Endothelial cell of umbilical vein (primary cell): ENCODE measurements around the gene TTR. TPM values are rescaled to one million over a fixed set of nuclear protein-coding genes. Genes with fewer than 3 reads are reported as not detected.

Source experiments
- BruUV-seq: library from RNA; stranded (reverse); fragments of 400-500 nt; replicated peaks from 2 replicates; lab custom pipeline; 2021; lab: Mats Ljungman, UMichigan
- CTCF ChIA-PET: fragments of 300-600, 350-600 bp; sonication (Branson Sonifier 250); formaldehyde crosslinking; loops from one replicate; lab custom pipeline; 2021; ENCODE audit warnings: antibody characterized with exemption, inconsistent platforms; lab: Charles Lee
- POLR2A ChIA-PET: fragments of 300-600, 350-600 bp; sonication (Branson Sonifier 250); formaldehyde crosslinking; loops from one replicate; lab custom pipeline; 2021; ENCODE audit warnings: antibody characterized with exemption, inconsistent platforms; lab: Charles Lee
- DNase-seq: peaks from one replicate; pipeline ENCODE4 v3.0.0-alpha.2; 2011; ENCODE audit warnings: low read depth, low spot score
- FAIRE-seq: peaks from 2 replicates; lab custom pipeline; 2011; peaks lifted over from hg19 to GRCh38; lab: Jason Lieb, UNC
- H2AFZ ChIP-seq: 2 replicates; pipeline ENCODE4 v1.6.0; 2012; ENCODE audit warnings: low read depth, low read length, control low read depth, inconsistent platforms
- H3K27ac ChIP-seq: 2 replicates; pipeline ENCODE4 v1.5.1; 2011; ENCODE audit warnings: low read depth, mild to moderate bottlenecking, control low read depth, low read length, moderate library complexity; ENCODE audit not compliant: insufficient read depth
- H3K27me3 ChIP-seq, 2 experiments: 2 replicates each; pipeline versions ENCODE4 v1.6.0 to v1.6.1; 2011; ENCODE audit warnings: low read length in 2 of 2, mixed read lengths in 1 of 2; ENCODE audit not compliant: control insufficient read depth in 2 of 2, insufficient read depth in 2 of 2
- H3K36me3 ChIP-seq, 2 experiments: 2 replicates in 1 of 2; 3 replicates in 1 of 2; pipeline ENCODE4 v1.5.1; 2011; ENCODE audit warnings: low read length in 2 of 2, mild to moderate bottlenecking in 1 of 2, moderate library complexity in 1 of 2; ENCODE audit not compliant: control insufficient read depth in 2 of 2, insufficient read depth in 2 of 2; ENCODE audit errors: extremely low read depth in 1 of 2
- H3K4me1 ChIP-seq: 3 replicates; pipeline ENCODE4 v1.5.1; 2011; ENCODE audit warnings: mild to moderate bottlenecking, low read length; ENCODE audit not compliant: control insufficient read depth, insufficient read depth; ENCODE audit errors: extremely low read depth
- H3K4me2 ChIP-seq: 2 replicates; pipeline ENCODE4 v1.6.1; 2011; ENCODE audit warnings: low read length, control low read depth, mixed read lengths; ENCODE audit not compliant: insufficient read depth
- H3K4me3 ChIP-seq, 3 experiments: fragments of 200-600 bp in 1 of 3; sonication (generic), shearing (Covaris generic) in 1 of 3; replicated peaks in 1 of 3; 2 replicates each; pipeline ENCODE4 v1.5.1; 2011 to 2016; ENCODE audit warnings: control low read depth in 3 of 3, low read length in 3 of 3, mild to moderate bottlenecking in 2 of 3, inconsistent platforms in 1 of 3, low read depth in 1 of 3, moderate library complexity in 1 of 3; ENCODE audit not compliant: insufficient read depth in 1 of 3
- H3K79me2 ChIP-seq: 2 replicates; pipeline ENCODE4 v1.6.0; 2012; ENCODE audit warnings: low read length, inconsistent platforms; ENCODE audit not compliant: control insufficient read depth, insufficient read depth
- H3K9ac ChIP-seq: replicated peaks from 2 replicates; pipeline ENCODE3; 2011; ENCODE audit warnings: low read length, control low read depth; ENCODE audit not compliant: insufficient read depth; ENCODE audit errors: extremely low read depth
- H3K9me1 ChIP-seq: replicated peaks from 3 replicates; pipeline ENCODE4 v1.6.0; 2011; ENCODE audit warnings: mild to moderate bottlenecking, low read length; ENCODE audit not compliant: control insufficient read depth, insufficient read depth; ENCODE audit errors: extremely low read depth
- H3K9me3 ChIP-seq: replicated peaks from 2 replicates; pipeline ENCODE4 v1.5.1; 2012; ENCODE audit warnings: low read length, inconsistent platforms; ENCODE audit not compliant: control insufficient read depth, insufficient read depth
- H4K20me1 ChIP-seq: replicated peaks from 2 replicates; pipeline ENCODE3; 2011; ENCODE audit warnings: mild to moderate bottlenecking, low read length; ENCODE audit not compliant: control insufficient read depth, insufficient read depth; ENCODE audit errors: extremely low read depth
- CTCF ChIP-seq, 2 donors: IDR thresholded peaks; 1 replicate in 1 of 2; 2 replicates in 1 of 2; pipeline ENCODE4 v1.5.1; 2011; ENCODE audit warnings: low read length in 2 of 2, mild to moderate bottlenecking in 2 of 2, moderate library complexity in 2 of 2, control low read depth in 1 of 2, inconsistent platforms in 1 of 2, low read depth in 1 of 2; ENCODE audit not compliant: insufficient read depth in 1 of 2; ENCODE audit errors: extremely low read depth in 1 of 2
- EZH2 ChIP-seq: IDR thresholded peaks from 2 replicates; pipeline ENCODE4 v1.6.1; 2012; ENCODE audit warnings: borderline replicate concordance, low read depth, mild to moderate bottlenecking, moderate library complexity, low read length, inconsistent platforms; ENCODE audit not compliant: severe bottlenecking
- FOS ChIP-seq: IDR thresholded peaks from 2 replicates; pipeline ENCODE4 v1.6.1; 2011; ENCODE audit warnings: mild to moderate bottlenecking, low read length, moderate library complexity, borderline replicate concordance; ENCODE audit not compliant: insufficient read depth
- GATA2 ChIP-seq: IDR thresholded peaks from 2 replicates; pipeline ENCODE4 v1.7.0; 2011; ENCODE audit warnings: low read depth, mild to moderate bottlenecking, moderate library complexity, mixed read lengths, low read length; ENCODE audit not compliant: insufficient read length, insufficient read depth
- JUN ChIP-seq: IDR thresholded peaks from 2 replicates; pipeline ENCODE4 v1.6.1; 2011; ENCODE audit warnings: borderline replicate concordance, low read depth; ENCODE audit not compliant: insufficient read length, insufficient read depth
- MAX ChIP-seq: IDR thresholded peaks from 2 replicates; pipeline ENCODE4 v1.6.1; 2011; ENCODE audit not compliant: insufficient read depth, insufficient read length
- MYC ChIP-seq: IDR thresholded peaks from one replicate; pipeline ENCODE4 v1.6.1; 2011; ENCODE audit warnings: mild to moderate bottlenecking, low read depth, low read length
- POLR2A ChIP-seq: IDR thresholded peaks from 2 replicates; pipeline ENCODE4 v1.6.1; 2012; ENCODE audit warnings: low read depth, mild to moderate bottlenecking, control low read depth, low read length
- POLR2AphosphoS5 ChIP-seq: IDR thresholded peaks from 2 replicates; pipeline ENCODE4 v1.6.1; 2012; ENCODE audit warnings: low read depth, mild to moderate bottlenecking, control low read depth, low read length, moderate library complexity; ENCODE audit not compliant: insufficient read depth
- dilution Hi-C: fragments of 300-500 bp; cut with MboI; formaldehyde crosslinking; loops from one replicate; pipeline ENCODE4 v1.15.0; 2019; ENCODE audit warnings: low sequenced_read_pairs; ENCODE audit not compliant: extremely low pct_ligation_motif_present
- intact Hi-C: fragments of 100-400 bp; cut with micrococcal nuclease; formaldehyde crosslinking; loops from one replicate; pipeline ENCODE4 v1.10.0; 2022
- polyA plus RNA-seq, 4 experiments: library from polyadenylated mRNA; depleted of rRNA in 3 of 4; stranded (reverse) in 3 of 4; unstranded in 1 of 4; fragments of >200 nt; gene quantifications; 2 replicates each; pipeline versions ENCODE4 v1.2.1 to v1.2.3, GENCODE V29; 2011 to 2012; ENCODE audit warnings: missing spikeins in 1 of 4
- total RNA-seq: library from RNA; stranded (reverse); gene quantifications from 2 replicates; pipeline ENCODE4 v1.2.3, GENCODE V29; 2021

The TTR gene
- total and polyA plus RNA-seq, 2 donors (not counting 3 experiments of a cell fraction or from before 2014, with no cell fraction given) = not detected

- H3K9me1 ChIP-seq = no peaks in the 10 kb centered on the region
Measured at GRCh38 chr18:31646332-31647126, 54.9 kb downstream of the TTR start.

More at GRCh38 chr18:31646332-31647126, 54.9 kb downstream of the TTR start:
- peaks cover 3% of the 10 kb centered on the region for H3K4me1 ChIP-seq
- H3K4me2 ChIP-seq = no peak overlapping the region
- H3K27ac ChIP-seq = no peak overlapping the region
- no peaks in the 10 kb centered on the region for H3K79me2 ChIP-seq
- H3K9me3 ChIP-seq = no peaks in the 10 kb centered on the region
- TF ChIP-seq POLR2A (no peak), FOS (no peak), MYC (no peak), GATA2 (no peak), JUN (no peak), MAX (no peak), CTCF (IDR thresholded peaks at IDR 0.05; ENCODE audit: extremely low read depth in 1 of 2, insufficient read depth in 1 of 2, low read depth in 1 of 2, low read length in 2 of 2) (no peak), POLR2AphosphoS5 (no peak), EZH2 (no peak)
- peaks cover 0 to 4% of the 10 kb centered on the region in 2 experiments for H3K36me3 ChIP-seq
- no peaks in the 10 kb centered on the region for H4K20me1 ChIP-seq
- intact Hi-C loops (no loop called here), dilution Hi-C loops (no loop called here)
- CTCF ChIA-PET = interaction anchor here (1.0 kb wide), 1 partner anchor 90 kb away, joined by 3 read pairs; no protein-coding TSS in a partner anchor
- DNase-seq (no peak), FAIRE-seq (no peak)
- H3K9ac ChIP-seq = no peak overlapping the region
- no peak overlapping the region for H2AFZ ChIP-seq
- BruUV-seq = no TSS peak
- POLR2A ChIA-PET = no interaction called here
- no peak overlapping the region for H3K4me3 ChIP-seq
- no peaks in the 10 kb centered on the region for H3K27me3 ChIP-seq
